ENCODE results near the gene IFI16.
A peak's percentile ranks its signal among the peaks of the same experiment; 100 is the strongest.

The IFI16 gene

DNA sequence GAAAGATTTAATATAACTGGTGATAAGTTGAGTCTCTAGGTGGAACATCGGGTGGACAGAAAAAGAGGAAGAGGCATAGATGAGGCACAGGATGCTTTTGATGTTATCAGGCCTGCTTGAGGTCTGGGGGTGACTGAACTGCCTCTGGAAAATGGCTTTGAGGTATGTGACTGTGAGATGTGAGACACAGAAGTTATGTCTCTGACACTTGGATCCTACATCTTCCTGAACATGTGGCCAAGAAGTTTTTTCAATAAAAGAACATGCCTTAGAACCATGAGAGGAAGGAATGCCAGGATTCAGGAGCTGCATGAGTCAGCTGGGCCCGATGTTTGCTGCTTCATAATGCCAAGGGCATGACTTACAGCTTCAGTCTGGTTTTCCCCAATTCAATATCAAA is 78.3 kb downstream of the IFI16 start:
- no peak overlapping the region for H2BK5ac ChIP-seq (ENCODE audit: low read depth, low read length, poor library complexity)
- no peak overlapping the region for H4K8ac ChIP-seq (ENCODE audit: low read depth, low read length)
- no peak overlapping the region for H3K23ac ChIP-seq (ENCODE audit: low read length)
- H3K18ac ChIP-seq (ENCODE audit: low read length) = no peak overlapping the region
- no CpG with 5 or more reads among the region's 2 CpGs for WGBS (ENCODE audit: extremely low coverage, insufficient coverage, insufficient read length)
- H2AK5ac ChIP-seq (ENCODE audit: low read length) = no peak overlapping the region
- H3K36me3 ChIP-seq (ENCODE audit: control insufficient read depth in 1 of 2, insufficient read depth in 2 of 2, low read length in 2 of 2) = no peaks in the 10 kb centered on the region
- no peaks in the 10 kb centered on the region for H3K4me1 ChIP-seq (ENCODE audit: control insufficient read depth in 1 of 2, insufficient read depth in 2 of 2, low read length in 2 of 2)
- no peak overlapping the region for H2BK120ac ChIP-seq (ENCODE audit: insufficient read depth, low read length, poor library complexity)
- no peaks in the 10 kb centered on the region for H3K9me3 ChIP-seq (ENCODE audit: insufficient read depth, low read depth, low read length)
- no peak overlapping the region for H3K4ac ChIP-seq (ENCODE audit: low read depth, low read length)
- H3K27me3 ChIP-seq (ENCODE audit: insufficient read depth, low read length) = no peaks in the 10 kb centered on the region
- H3K79me1 ChIP-seq (ENCODE audit: low read length) = no peaks in the 10 kb centered on the region
- H2AFZ ChIP-seq (ENCODE audit: insufficient read depth, low read length, poor library complexity) = no peak overlapping the region
- no peak overlapping the region for H3K27ac ChIP-seq (ENCODE audit: low read depth, low read length)
- DNase-seq = peak in 1 of 2 donors; percentile 7
- H3K79me2 ChIP-seq (ENCODE audit: control insufficient read depth, insufficient read depth, low read length, poor library complexity) = no peaks in the 10 kb centered on the region
- no peak overlapping the region for H4K91ac ChIP-seq (ENCODE audit: low read depth, low read length)
- H3K4me2 ChIP-seq (ENCODE audit: low read length) = no peak overlapping the region
- no peak overlapping the region for H3K14ac ChIP-seq (ENCODE audit: low read length)
- no peak overlapping the region for H4K12ac ChIP-seq (ENCODE audit: low read depth, low read length)
- no peak overlapping the region for H3K4me3 ChIP-seq (ENCODE audit: low read depth, low read length)
- H2BK12ac ChIP-seq (ENCODE audit: low read length) = no peak overlapping the region
- no peak overlapping the region for H3K9ac ChIP-seq (ENCODE audit: low read length)

DNA sequence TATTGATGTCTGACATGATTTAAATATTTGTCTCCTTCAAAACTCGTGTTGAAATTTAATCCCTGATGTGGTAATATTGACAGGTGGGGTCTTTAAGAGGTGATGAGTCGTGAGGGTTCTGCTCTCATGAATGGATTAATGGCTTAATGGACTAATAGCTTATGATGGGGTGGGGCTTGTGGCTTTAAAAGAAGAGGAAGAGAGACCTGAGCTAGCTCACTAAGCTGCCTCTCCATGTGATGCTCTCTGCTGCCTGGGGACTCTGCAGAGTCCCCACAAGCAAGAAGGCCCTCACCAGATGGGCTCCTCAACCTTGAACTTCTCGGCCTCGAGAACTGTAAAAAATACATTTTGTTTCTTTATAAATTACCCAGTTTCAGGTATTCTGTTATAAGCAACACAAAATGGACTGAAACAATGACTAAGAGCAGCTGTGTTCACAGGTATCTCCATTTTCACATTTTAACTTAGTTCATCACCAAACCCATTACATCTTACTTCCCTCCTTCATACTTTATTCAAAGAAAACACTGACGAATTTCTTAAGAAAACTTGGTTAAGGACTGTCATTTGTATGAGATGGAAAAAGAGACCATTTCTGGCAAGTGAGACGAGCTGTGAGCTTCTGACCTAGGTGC is 79.0 kb downstream of the IFI16 start:
- Histone ChIP-seq H3K9ac (ENCODE audit: low read length) (no peak overlapping the region), H3K18ac (ENCODE audit: low read length) (no peak overlapping the region), H4K12ac (ENCODE audit: low read depth, low read length) (no peak overlapping the region), H3K79me2 (ENCODE audit: control insufficient read depth, insufficient read depth, low read length, poor library complexity) (no peaks in the 10 kb centered on the region), H3K4me2 (ENCODE audit: low read length) (no peak overlapping the region), H2BK120ac (ENCODE audit: insufficient read depth, low read length, poor library complexity) (no peak overlapping the region), H3K36me3 (ENCODE audit: control insufficient read depth in 1 of 2, insufficient read depth in 2 of 2, low read length in 2 of 2) (no peaks in the 10 kb centered on the region), H3K23ac (ENCODE audit: low read length) (no peak overlapping the region), H3K4ac (ENCODE audit: low read depth, low read length) (no peak overlapping the region), H3K27me3 (ENCODE audit: insufficient read depth, low read length) (no peaks in the 10 kb centered on the region), H3K4me1 (ENCODE audit: control insufficient read depth in 1 of 2, insufficient read depth in 2 of 2, low read length in 2 of 2) (no peaks in the 10 kb centered on the region), H3K14ac (ENCODE audit: low read length) (no peak overlapping the region), H3K79me1 (ENCODE audit: low read length) (no peaks in the 10 kb centered on the region), H3K27ac (ENCODE audit: low read depth, low read length) (no peak overlapping the region), H2AK5ac (ENCODE audit: low read length) (no peak overlapping the region), H2AFZ (ENCODE audit: insufficient read depth, low read length, poor library complexity) (no peak overlapping the region), H3K4me3 (ENCODE audit: low read depth, low read length) (no peak overlapping the region), H4K91ac (ENCODE audit: low read depth, low read length) (no peak overlapping the region), H3K9me3 (ENCODE audit: insufficient read depth, low read depth, low read length) (no peaks in the 10 kb centered on the region), H4K8ac (ENCODE audit: low read depth, low read length) (no peak overlapping the region), H2BK5ac (ENCODE audit: low read depth, low read length, poor library complexity) (no peak overlapping the region), H2BK12ac (ENCODE audit: low read length) (no peak overlapping the region)
- DNase-seq = no peak
- WGBS (ENCODE audit: extremely low coverage, insufficient coverage, insufficient read length) = 100% methylated on average over 1 of the region's 6 CpGs

DNA sequence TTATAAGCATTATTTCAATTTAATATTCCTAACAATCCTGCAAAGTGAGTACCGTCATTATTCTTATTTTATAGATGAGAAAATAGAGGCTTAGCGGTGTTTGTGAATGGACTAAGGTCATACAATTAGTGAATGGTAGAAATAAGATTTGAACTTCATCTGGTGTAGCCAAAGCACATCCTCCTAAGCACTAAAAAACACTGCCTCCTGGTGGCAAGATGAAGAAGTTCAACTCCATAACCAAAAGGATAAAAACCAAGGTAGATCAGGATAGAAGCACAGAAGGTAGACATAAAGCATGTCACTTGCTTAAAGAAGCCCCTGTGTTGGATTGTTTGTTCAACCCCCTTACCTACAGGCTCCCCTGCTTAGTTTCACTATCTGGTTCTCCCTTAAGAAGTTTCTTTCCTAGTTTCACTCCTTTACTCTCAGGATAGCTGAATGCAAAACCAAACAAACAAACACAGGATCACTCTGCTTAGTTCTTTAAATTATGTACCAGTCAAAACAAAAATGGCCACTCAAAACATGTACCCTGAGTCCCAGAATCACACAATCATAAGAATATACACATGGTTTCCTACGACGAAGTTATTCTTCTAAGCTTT is 79.6 kb downstream of the IFI16 start:
- no peak overlapping the region for H3K4me3 ChIP-seq (ENCODE audit: low read depth, low read length)
- no peak overlapping the region for H3K14ac ChIP-seq (ENCODE audit: low read length)
- no peaks in the 10 kb centered on the region for H3K27me3 ChIP-seq (ENCODE audit: insufficient read depth, low read length)
- no CpG with 5 or more reads among the region's 4 CpGs for WGBS (ENCODE audit: extremely low coverage, insufficient coverage, insufficient read length)
- no peak overlapping the region for H2BK5ac ChIP-seq (ENCODE audit: low read depth, low read length, poor library complexity)
- no peaks in the 10 kb centered on the region for H3K36me3 ChIP-seq (ENCODE audit: control insufficient read depth in 1 of 2, insufficient read depth in 2 of 2, low read length in 2 of 2)
- H2AK5ac ChIP-seq (ENCODE audit: low read length) = no peak overlapping the region
- no peaks in the 10 kb centered on the region for H3K4me1 ChIP-seq (ENCODE audit: control insufficient read depth in 1 of 2, insufficient read depth in 2 of 2, low read length in 2 of 2)
- no peak overlapping the region for H3K4me2 ChIP-seq (ENCODE audit: low read length)
- no peak overlapping the region for H2BK12ac ChIP-seq (ENCODE audit: low read length)
- H2AFZ ChIP-seq (ENCODE audit: insufficient read depth, low read length, poor library complexity) = no peak overlapping the region
- H4K12ac ChIP-seq (ENCODE audit: low read depth, low read length) = no peak overlapping the region
- H3K9me3 ChIP-seq (ENCODE audit: insufficient read depth, low read depth, low read length) = no peaks in the 10 kb centered on the region
- H3K79me2 ChIP-seq (ENCODE audit: control insufficient read depth, insufficient read depth, low read length, poor library complexity) = no peaks in the 10 kb centered on the region
- DNase-seq = no peak
- H3K4ac ChIP-seq (ENCODE audit: low read depth, low read length) = no peak overlapping the region
- H4K91ac ChIP-seq (ENCODE audit: low read depth, low read length) = no peak overlapping the region
- no peak overlapping the region for H3K23ac ChIP-seq (ENCODE audit: low read length)
- no peak overlapping the region for H2BK120ac ChIP-seq (ENCODE audit: insufficient read depth, low read length, poor library complexity)
- no peak overlapping the region for H3K18ac ChIP-seq (ENCODE audit: low read length)
- no peak overlapping the region for H3K9ac ChIP-seq (ENCODE audit: low read length)
- no peaks in the 10 kb centered on the region for H3K79me1 ChIP-seq (ENCODE audit: low read length)
- H4K8ac ChIP-seq (ENCODE audit: low read depth, low read length) = no peak overlapping the region
- H3K27ac ChIP-seq (ENCODE audit: low read depth, low read length) = no peak overlapping the region

DNA sequence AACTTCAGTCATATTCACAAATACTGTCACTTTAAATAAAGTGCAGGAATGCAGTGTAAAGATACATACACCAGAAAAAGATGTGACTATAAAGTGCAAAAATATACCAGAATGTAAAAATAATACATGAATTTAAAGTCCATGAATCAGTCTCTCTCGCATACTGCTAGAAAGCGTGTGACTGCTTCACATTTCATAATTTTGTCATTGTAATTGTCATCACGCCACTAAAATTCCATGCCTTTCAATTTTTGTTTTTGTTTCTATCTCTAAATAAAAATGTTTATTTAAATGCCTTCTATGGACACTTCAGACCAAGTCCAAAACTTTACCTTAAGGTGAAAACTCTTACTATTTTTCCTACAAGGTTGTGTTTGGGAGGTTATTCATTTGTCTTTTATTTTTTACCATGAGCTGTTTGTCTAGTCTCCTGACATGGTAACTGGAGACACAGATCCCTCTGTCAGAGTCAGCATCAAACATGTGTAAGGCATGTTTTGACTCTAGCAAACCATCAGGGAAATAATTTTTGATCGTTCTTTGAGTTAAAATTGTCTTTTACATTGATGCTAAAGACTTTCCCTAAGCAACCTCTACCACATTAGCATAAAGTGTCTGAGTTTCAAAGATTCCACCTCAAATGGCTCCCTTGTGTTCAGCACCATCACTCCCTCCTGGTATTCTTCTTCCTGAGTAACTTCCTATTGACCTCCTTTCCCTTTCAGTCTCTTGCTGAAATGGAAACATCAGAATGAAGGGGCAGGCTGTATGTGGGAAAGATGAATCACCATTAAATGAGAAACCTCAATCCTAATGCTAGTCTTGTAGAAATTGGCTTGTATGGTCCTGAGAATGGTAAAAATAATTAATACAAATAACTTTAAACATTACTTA is 80.8 kb downstream of the IFI16 start:
- Histone ChIP-seq H3K23ac (ENCODE audit: low read length) (no peak overlapping the region), H3K4me2 (ENCODE audit: low read length) (no peak overlapping the region), H4K8ac (ENCODE audit: low read depth, low read length) (no peak overlapping the region), H3K79me1 (ENCODE audit: low read length) (no peaks in the 10 kb centered on the region), H3K4ac (ENCODE audit: low read depth, low read length) (no peak overlapping the region), H3K27me3 (ENCODE audit: insufficient read depth, low read length) (no peaks in the 10 kb centered on the region), H3K4me1 (ENCODE audit: control insufficient read depth in 1 of 2, insufficient read depth in 2 of 2, low read length in 2 of 2) (no peaks in the 10 kb centered on the region), H3K14ac (ENCODE audit: low read length) (no peak overlapping the region), H2AK5ac (ENCODE audit: low read length) (no peak overlapping the region), H2BK5ac (ENCODE audit: low read depth, low read length, poor library complexity) (no peak overlapping the region), H3K36me3 (ENCODE audit: control insufficient read depth in 1 of 2, insufficient read depth in 2 of 2, low read length in 2 of 2) (no peaks in the 10 kb centered on the region), H3K18ac (ENCODE audit: low read length) (no peak overlapping the region), H3K9me3 (ENCODE audit: insufficient read depth, low read depth, low read length) (no peaks in the 10 kb centered on the region), H2BK12ac (ENCODE audit: low read length) (no peak overlapping the region), H3K4me3 (ENCODE audit: low read depth, low read length) (no peak overlapping the region), H3K27ac (ENCODE audit: low read depth, low read length) (no peak overlapping the region), H2AFZ (ENCODE audit: insufficient read depth, low read length, poor library complexity) (no peak overlapping the region), H2BK120ac (ENCODE audit: insufficient read depth, low read length, poor library complexity) (no peak overlapping the region), H3K79me2 (ENCODE audit: control insufficient read depth, insufficient read depth, low read length, poor library complexity) (no peaks in the 10 kb centered on the region), H3K9ac (ENCODE audit: low read length) (no peak overlapping the region), H4K12ac (ENCODE audit: low read depth, low read length) (no peak overlapping the region), H4K91ac (ENCODE audit: low read depth, low read length) (no peak overlapping the region)
- DNase-seq = no peak
- no CpG with 5 or more reads among the region's 4 CpGs for WGBS (ENCODE audit: extremely low coverage, insufficient coverage, insufficient read length)
